GM12874 (cell line): ENCODE data around the gene SEMA3D.

Source experiments
- TF ChIP-seq, protein P1 (sequence below): IDR thresholded peaks from 2 replicates; pipeline ENCODE4 v1.5.1; 2011; ENCODE audit warnings: low read depth, mild to moderate bottlenecking, control low read depth, low read length, moderate library complexity; ENCODE audit not compliant: insufficient read depth

The SEMA3D gene

DNA sequence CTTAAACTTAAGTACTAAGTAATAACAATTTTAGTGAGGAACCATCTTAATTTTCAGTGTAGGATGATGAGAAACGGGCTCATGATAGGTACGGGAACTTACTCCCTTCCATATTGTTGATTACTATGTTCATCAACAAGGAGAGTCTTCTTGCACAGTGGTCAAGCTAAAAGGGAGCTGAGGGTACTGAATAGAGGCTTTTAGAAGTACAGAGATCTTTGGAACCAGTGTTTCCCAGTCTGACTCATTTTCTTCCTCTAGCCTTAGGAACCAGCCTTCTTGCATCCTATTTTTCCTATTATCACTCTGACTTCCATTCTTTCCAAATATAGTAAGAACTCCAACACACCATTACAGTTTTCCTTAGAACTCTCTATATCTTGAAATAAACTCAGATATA is 17.6 kb upstream of the SEMA3D start:
- TF ChIP-seq, protein P1, sequence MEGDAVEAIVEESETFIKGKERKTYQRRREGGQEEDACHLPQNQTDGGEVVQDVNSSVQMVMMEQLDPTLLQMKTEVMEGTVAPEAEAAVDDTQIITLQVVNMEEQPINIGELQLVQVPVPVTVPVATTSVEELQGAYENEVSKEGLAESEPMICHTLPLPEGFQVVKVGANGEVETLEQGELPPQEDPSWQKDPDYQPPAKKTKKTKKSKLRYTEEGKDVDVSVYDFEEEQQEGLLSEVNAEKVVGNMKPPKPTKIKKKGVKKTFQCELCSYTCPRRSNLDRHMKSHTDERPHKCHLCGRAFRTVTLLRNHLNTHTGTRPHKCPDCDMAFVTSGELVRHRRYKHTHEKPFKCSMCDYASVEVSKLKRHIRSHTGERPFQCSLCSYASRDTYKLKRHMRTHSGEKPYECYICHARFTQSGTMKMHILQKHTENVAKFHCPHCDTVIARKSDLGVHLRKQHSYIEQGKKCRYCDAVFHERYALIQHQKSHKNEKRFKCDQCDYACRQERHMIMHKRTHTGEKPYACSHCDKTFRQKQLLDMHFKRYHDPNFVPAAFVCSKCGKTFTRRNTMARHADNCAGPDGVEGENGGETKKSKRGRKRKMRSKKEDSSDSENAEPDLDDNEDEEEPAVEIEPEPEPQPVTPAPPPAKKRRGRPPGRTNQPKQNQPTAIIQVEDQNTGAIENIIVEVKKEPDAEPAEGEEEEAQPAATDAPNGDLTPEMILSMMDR, result no peak

DNA sequence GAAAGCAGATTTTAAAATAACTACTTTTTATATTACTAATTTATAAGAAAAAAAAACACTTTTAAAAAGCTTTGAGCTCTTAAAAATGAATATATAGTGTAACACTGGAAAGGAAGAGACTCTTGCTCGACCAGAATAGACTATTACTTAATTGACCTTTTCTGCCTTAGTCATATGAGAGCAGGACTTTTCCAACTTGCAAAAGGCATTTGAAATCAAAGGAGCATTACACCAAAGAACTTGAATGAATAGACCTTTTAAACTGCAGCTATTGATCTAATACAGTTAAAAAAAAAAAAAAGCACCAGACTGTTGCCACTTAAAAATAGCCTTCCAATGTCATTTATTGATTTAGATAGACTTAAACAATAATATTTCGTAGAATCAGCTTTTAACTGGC is 17.2 kb upstream of the SEMA3D start:
- TF ChIP-seq, protein P1, result no peak

DNA sequence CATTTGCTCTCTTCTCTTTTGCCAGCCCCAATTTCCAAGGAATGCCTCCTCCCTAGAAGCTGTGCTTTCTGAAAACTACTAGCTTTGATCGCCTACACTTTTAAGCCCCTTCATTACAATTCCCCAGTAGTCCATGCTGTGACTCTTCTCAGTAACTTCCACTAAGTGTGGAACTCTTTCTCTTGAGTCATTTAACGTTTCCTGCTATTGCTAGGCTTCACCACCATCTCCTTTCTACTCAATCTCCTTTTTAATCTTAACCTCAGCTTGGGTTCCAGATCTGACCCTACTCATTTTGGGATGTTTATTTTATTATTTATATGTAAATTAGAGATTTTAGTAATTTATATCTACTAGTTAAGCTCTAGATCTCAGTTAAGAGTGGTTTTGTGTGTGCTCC is 14.4 kb upstream of the SEMA3D start:
- TF ChIP-seq, protein P1, result no peak

DNA sequence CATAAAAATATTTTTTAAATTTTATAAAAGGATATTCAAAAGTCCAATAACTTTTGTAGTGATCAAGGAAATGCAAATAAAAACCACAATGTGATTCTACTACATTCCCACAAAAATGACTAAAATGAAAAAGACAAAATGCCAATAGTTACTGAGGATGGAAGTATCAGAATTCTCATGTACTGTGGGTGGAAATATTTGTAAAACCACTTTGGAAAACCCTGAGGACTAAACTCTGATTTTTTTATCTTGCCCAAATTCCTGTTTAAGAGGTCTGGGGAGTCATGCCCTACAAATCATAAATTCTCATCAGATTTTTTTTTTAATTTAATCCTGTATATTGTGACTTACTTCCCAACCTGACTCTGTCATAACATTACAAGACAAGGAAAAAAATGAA is 9.8 kb upstream of the SEMA3D start:
- TF ChIP-seq, protein P1, result no peak

DNA sequence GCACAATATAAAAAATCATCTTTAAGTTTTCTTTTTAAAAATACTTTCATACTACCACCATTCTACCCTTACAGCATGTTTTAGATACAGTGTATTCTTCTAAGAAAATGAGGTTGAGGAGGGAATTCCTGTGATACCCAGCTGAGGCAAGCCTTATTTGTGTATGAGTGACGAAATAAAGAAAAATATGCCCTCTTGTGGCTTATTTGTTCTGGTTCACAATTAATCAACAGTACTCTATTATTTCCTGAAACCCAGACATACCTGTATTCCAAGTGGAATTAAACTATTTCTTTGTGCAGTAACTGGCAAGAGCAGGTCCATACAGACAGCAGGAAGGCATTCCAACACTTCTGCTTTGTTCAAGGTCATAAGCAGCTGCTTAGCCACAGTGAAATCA is 4.5 kb upstream of the SEMA3D start:
- TF ChIP-seq, protein P1, result no peak

DNA sequence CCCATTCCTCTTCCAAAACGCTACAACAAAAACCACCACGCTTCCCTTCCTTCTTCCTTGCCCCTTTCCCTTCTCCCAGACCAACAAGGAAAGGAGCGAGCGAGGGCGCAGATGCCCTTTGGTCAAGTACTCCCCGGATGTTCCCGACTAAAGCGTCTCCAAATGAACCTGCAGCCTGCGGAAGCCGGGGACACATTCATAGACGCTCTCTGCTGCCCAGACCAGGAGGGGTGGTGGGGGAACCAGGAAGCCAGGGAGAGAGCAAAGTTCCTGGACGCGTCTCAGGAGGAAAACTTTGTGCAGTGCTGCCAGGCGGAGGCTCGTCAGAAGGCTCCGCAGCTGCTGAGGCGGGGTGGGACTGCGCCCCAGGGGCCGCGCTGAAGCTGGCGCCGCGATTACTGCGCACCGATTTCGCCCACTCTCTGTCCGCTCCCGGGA is 754 bp downstream of the SEMA3D start:
- TF ChIP-seq, protein P1, result no peak

DNA sequence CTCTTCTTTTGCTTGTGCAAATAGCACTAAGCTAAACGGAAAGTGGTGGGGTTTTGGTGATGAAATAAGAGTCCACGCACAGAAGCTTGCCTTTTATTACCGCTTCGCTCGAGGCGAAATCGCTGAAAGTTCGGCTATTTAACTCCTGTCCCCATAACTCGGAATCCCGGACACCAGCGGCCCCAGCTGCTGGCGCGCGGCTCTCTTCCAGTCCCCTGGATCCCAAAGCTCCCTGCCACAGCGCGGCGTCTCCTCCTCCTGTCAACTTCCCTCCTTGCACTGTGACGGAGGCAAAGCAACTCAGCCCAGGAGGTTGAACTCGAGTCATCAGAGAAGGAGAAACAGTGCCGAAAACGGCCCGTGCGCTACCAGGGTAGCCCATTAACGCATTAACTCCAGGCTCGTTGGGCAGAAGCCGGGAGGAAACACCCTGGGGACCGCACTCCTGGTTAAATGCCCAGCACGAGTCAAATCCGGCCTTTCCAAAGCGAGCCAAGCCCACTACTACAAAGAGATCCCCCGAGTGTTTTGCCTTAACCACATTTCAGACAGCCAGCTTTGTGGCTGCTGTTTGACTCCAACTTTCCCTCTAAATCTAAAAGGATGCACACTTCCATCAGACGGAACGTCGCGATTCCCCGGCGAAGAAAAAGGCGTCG is 1.3 kb downstream of the SEMA3D start:
- TF ChIP-seq, protein P1, result no peak
